ENCODE measurements around the gene CYP2C19. TPM values are rescaled to one million over a fixed set of nuclear protein-coding genes. Genes with fewer than 3 reads are reported as not detected.

CYP2C19 gene
- total and polyA plus RNA-seq, 9 of the 15 experiments (the other 6 are each of a cell fraction or from before 2014, with no cell fraction given), result not detected

DNA sequence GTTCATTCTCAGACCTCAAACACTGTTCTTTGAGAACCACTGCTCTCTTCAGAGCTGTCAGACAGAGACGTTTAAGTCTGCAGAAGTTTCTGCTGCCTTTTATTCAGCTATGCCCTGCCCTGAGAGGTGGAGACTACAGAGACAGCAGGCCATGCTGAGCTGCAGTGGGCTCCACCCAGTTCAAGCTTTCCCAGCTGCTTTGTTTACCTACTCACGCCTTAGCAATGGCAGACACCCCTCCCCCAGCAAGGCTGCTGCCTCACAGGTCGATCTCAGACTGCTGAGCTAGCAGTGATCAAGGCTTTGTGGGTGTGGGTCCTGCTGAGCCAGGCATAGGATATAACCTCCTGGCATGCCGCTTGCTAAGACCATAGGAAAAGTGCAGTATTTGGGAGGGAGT lies 95.5 kb downstream of the CYP2C19 start (continued):
- TF ChIP-seq BCLAF1 (IDR thresholded peaks at IDR 0.05; ENCODE audit: borderline replicate concordance in 1 of 2, control insufficient read depth in 1 of 2, low read depth in 2 of 2, low read length in 1 of 2), result no peak
- TF ChIP-seq ZNF407 (IDR thresholded peaks at IDR 0.05; ENCODE audit: low read depth), result no peak
- no peak for TF ChIP-seq ETV5 (CRISPR knock-in tag; IDR thresholded peaks at IDR 0.05; ENCODE audit: low read depth)
- no peak for TF ChIP-seq BCOR (IDR thresholded peaks at IDR 0.05)
